Measurements from ENCODE around the gene RNF208.
A peak's percentile ranks its signal among the peaks of the same experiment; 100 is the strongest.

The RNF208 gene

DNA sequence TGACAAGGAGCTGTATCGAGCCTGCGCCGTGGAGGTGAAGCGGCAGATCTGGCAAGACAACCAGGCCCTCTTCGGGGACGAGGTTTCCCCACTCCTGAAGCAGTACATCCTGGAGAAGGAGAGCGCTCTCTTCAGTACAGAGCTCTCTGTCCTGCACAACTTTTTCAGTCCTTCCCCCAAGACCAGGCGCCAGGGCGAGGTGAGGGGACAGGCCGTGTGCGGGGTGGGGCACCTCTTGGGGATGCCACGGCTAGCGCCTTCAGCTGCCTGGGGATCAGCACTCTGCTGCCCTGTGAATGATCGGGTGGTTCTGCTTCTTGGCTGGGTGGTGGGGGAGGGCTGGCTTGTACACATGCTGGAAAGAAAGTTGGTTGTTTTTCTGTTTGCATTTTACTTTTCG is 34.8 kb upstream of the RNF208 start:
- Histone ChIP-seq H3K9ac (ENCODE audit: insufficient read length, low read depth) (peak overlapping the region; percentile 53), H3K4me1 (ENCODE audit: insufficient read depth, insufficient read length) (peaks cover 23% of the 10 kb centered on the region), H3K27me3 (ENCODE audit: insufficient read depth, insufficient read length) (no peaks in the 10 kb centered on the region), H3K36me3 (ENCODE audit: insufficient read depth, insufficient read length, low read length) (peaks cover 34% of the 10 kb centered on the region), H3K4me3 (ENCODE audit: insufficient read length, low read depth) (peak overlapping the region; percentile 98), H3K9me3 (ENCODE audit: insufficient read depth, low read length) (no peaks in the 10 kb centered on the region)
- TF ChIP-seq ZNF274 (IDR thresholded peaks at IDR 0.05; ENCODE audit: low read depth, low read length) (no peak), YY1 (IDR thresholded peaks at IDR 0.05; ENCODE audit: insufficient read depth, insufficient read length) (no peak)
- DNase-seq (ENCODE audit: low read depth, low spot score), result no peak

DNA sequence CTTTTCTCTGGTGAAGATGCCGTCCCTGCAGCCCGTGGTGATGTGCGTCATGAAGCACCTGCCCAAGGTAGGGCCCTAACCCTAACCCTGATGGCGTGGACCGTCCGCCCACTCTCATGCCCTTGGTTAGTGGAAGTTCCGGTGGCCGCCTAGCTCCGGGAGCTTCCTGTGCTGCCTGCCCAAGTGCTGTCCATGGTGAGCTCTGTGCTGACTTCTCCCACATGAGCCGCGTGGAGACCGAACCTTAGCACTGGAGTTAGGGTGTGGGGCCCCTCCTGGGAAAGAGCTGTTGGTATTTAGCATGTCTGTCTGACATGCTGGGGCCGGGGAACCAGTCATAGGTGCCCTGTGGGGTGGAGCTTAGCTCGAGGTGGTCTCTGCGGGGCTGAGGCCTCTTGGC is 34.3 kb upstream of the RNF208 start:
- Histone ChIP-seq H3K4me1 (ENCODE audit: insufficient read depth, insufficient read length) (peaks cover 25% of the 10 kb centered on the region), H3K9me3 (ENCODE audit: insufficient read depth, low read length) (no peaks in the 10 kb centered on the region), H3K4me3 (ENCODE audit: insufficient read length, low read depth) (peak overlapping the region; percentile 98), H3K36me3 (ENCODE audit: insufficient read depth, insufficient read length, low read length) (peaks cover 34% of the 10 kb centered on the region), H3K27me3 (ENCODE audit: insufficient read depth, insufficient read length) (no peaks in the 10 kb centered on the region), H3K9ac (ENCODE audit: insufficient read length, low read depth) (peak overlapping the region; percentile 99)
- no peak for DNase-seq (ENCODE audit: low read depth, low spot score)
- TF ChIP-seq YY1 (IDR thresholded peaks at IDR 0.05; ENCODE audit: insufficient read depth, insufficient read length), result no peak
- TF ChIP-seq ZNF274 (IDR thresholded peaks at IDR 0.05; ENCODE audit: low read depth, low read length), result no peak
- TF ChIP-seq SUZ12 (IDR thresholded peaks at IDR 0.05; ENCODE audit: extremely low read depth, insufficient read depth, insufficient read length), result no peak

DNA sequence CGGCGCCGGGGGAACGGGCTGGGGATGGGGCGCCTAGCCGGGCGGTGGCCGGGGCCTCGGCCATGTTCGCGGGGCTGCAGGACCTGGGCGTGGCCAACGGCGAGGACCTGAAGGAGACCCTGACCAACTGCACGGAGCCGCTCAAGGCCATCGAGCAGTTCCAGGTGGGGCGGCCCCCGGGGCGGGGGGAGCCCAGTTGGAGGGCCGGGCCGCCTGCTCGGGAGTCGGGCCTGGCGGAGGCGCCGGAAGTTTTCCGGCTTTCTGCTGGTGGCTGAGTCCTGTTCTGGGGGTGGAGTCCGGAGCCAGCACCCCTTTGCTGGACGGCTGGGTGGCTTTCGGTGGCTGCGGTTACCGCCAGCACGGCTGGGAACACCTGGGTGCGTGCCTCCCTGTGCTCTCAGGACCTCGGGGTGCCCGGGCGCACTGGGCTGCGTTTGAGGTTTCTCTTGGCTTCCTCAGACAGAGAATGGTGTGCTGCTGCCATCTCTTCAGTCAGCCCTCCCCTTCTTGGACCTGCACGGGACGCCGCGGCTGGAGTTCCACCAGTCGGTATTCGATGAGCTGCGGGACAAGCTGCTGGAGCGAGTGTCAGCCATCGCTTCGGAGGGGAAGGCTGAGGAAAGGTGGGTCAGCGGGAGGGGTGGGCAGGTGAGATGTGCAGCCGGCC is 33.5 kb upstream of the RNF208 start:
- Histone ChIP-seq H3K9ac (ENCODE audit: insufficient read length, low read depth) (peak overlapping the region; percentile 99), H3K4me1 (ENCODE audit: insufficient read depth, insufficient read length) (peaks cover 28% of the 10 kb centered on the region), H3K27me3 (ENCODE audit: insufficient read depth, insufficient read length) (no peaks in the 10 kb centered on the region), H3K4me3 (ENCODE audit: insufficient read length, low read depth) (peak overlapping the region; percentile 98), H3K9me3 (ENCODE audit: insufficient read depth, low read length) (no peaks in the 10 kb centered on the region), H3K36me3 (ENCODE audit: insufficient read depth, insufficient read length, low read length) (peaks cover 34% of the 10 kb centered on the region)
- DNase-seq (ENCODE audit: low read depth, low spot score), result no peak
- TF ChIP-seq ZNF274 (IDR thresholded peaks at IDR 0.05; ENCODE audit: low read depth, low read length) (no peak), YY1 (IDR thresholded peaks at IDR 0.05; ENCODE audit: insufficient read depth, insufficient read length) (no peak), SUZ12 (IDR thresholded peaks at IDR 0.05; ENCODE audit: extremely low read depth, insufficient read depth, insufficient read length) (no peak)

DNA sequence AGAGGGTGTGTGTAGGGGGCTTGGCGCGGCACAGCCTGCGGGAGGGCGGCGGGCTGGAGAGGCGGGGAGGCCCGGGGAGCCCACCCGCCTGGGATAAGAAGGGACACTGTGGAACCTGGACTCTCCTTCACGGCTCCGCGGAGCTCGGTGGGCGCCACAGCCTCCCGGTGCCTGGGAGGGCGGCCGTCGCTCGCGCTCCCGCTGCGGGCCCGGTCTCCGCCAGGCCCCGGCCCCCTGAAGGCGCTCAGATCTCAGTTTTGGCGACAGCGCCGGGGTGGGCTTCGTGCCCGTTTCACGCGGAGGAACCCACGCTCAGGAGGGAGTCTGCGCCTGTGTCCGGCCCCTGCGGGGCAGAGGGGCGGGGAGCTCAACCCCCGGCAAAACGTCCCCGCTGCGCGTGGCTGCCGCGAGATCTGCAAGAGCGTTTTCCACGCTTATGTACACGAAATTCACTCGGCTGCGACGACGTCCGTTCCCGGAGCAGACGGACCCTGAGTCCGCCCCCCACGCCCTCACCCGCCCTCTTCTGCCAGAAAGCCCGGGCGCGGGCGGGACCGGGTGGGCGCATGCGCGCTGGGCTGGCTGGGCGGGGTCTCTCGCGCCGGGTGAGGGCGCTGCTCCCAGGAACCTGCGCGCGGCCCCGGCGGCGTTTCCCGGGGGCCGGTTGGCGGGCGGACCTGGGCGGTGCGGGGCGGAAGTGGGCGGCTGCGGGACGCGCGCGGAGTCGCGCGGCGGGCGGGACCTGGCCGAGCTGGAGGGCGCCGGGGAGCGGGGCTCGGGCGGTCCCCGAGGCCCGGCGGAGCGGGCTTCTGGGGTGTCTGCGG is 32.8 kb upstream of the RNF208 start, which contains the start of gene NELFB:
NELFB (plus strand) TSS at position 704 of the 824 bp plus-strand sequence.
- peak within 1 kb of the TSS; percentile 99 for H3K9ac ChIP-seq (ENCODE audit: insufficient read length, low read depth)
- peaks cover 34% of the 10 kb centered on the region for H3K36me3 ChIP-seq (ENCODE audit: insufficient read depth, insufficient read length, low read length)
- peaks cover 31% of the 10 kb centered on the region for H3K4me1 ChIP-seq (ENCODE audit: insufficient read depth, insufficient read length)

DNA sequence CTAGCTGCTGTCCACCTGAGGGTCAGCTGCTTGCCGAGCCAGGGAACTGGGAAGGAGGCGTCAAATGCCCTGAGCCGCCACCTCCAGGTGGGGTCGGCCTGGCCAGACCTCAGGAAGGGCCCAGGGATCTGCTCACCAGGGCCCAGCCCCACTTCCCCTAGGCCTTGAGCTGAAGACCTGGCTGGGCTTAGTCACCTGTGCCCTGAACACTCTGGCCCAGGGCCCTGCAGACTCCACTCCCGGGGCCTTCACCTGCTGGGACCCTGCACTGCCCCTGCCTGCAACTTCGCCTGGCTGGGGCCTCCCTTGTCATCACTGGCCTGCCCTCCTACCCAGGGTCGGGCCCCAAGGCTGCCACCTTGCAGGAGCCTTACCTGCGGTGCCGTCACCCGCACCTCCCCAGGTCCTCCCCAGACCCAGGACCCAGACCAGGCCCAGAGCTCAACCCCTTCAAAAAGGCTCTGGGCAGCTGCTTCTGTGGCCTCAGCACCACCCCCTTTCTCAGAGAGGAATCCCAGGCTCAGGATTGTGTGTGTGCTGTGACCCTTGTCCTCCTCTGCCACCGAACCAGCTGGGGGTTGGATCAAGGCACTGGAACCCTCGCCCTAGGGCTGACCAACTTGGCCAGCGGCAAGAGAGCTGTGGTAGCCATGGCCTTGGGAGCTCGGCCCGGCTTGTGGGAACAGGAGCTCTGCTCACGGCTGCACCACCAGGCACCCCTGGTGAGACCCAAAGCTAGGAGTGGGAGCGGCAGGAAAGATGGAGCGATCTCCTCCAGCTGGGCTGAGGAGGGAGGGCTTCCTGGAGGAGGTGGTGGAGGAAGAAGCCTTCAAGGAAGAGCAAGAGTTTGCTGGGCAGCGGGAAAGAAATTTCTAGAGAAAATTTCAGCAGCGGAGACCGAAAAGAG is 31.9 kb upstream of the RNF208 start:
- Histone ChIP-seq H3K36me3 (ENCODE audit: insufficient read depth, insufficient read length, low read length) (peaks cover 29% of the 10 kb centered on the region), H3K27me3 (ENCODE audit: insufficient read depth, insufficient read length) (no peaks in the 10 kb centered on the region), H3K4me1 (ENCODE audit: insufficient read depth, insufficient read length) (peaks cover 31% of the 10 kb centered on the region), H3K9ac (ENCODE audit: insufficient read length, low read depth) (peak overlapping the region; percentile 99), H3K9me3 (ENCODE audit: insufficient read depth, low read length) (no peaks in the 10 kb centered on the region), H3K4me3 (ENCODE audit: insufficient read length, low read depth) (peak overlapping the region; percentile 98)
- DNase-seq (ENCODE audit: low read depth, low spot score), result no peak
- TF ChIP-seq ZNF274 (IDR thresholded peaks at IDR 0.05; ENCODE audit: low read depth, low read length) (no peak), SUZ12 (IDR thresholded peaks at IDR 0.05; ENCODE audit: extremely low read depth, insufficient read depth, insufficient read length) (no peak), YY1 (IDR thresholded peaks at IDR 0.05; ENCODE audit: insufficient read depth, insufficient read length) (no peak)

More for the DNA sequence above, 32.8 kb upstream of the RNF208 start, which contains the start of gene NELFB:
- no peak for TF ChIP-seq YY1 (IDR thresholded peaks at IDR 0.05; ENCODE audit: insufficient read depth, insufficient read length)
- no peak for TF ChIP-seq ZNF274 (IDR thresholded peaks at IDR 0.05; ENCODE audit: low read depth, low read length)
- peak within 1 kb of the TSS; percentile 98 for H3K4me3 ChIP-seq (ENCODE audit: insufficient read length, low read depth)
- no peaks in the 10 kb centered on the region for H3K9me3 ChIP-seq (ENCODE audit: insufficient read depth, low read length)
- no peaks in the 10 kb centered on the region for H3K27me3 ChIP-seq (ENCODE audit: insufficient read depth, insufficient read length)
- DNase-seq (ENCODE audit: low read depth, low spot score), result peak; percentile 67

DNA sequence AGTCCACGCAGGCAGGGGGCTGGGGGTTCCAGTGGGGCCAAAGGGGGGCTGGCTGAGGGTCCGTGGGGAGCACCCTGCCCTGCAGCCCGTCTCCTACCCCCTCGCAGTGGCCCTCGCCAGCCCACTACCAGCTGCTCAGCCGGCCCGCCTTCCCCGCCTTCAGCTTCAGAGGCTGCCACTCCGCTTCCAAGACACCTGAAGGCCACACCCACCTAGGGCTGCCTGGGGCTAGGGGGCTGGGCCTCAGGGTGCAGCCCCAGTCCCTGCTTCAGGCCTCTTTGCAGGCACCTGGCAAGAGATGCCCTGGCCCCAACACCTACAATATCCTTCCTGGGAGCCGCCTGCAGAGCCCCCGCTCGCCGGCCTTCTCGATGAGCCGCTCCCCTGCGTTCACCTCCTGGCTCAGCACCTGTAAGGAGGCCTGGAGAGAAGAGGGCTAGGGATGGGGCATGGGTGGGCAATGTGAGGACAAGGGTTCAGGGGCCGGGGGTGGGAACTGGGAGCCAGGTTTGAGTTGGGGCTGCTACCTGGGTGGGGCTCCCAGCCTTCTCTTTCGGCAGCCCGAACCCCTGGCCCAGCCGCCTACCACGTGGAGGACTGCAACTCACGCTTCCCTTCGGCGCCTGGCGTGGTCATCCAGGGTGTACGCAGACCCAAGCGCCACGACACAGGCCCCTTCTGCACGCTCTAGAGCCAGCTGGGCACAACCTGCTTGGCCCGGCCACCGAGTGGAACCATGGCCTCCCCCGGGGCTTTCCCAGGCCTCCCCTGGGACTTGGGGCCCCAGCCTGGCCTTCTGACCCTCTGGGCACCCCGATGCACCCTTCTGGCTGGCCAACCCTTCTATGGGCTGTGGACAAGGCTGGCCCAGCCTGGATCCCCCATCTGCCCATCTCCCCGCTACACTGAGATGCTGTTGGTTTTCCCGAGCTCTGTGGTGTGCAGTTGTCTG is 30.8 kb upstream of the RNF208 start:
- DNase-seq (ENCODE audit: low read depth, low spot score), result no peak
- no peak for TF ChIP-seq YY1 (IDR thresholded peaks at IDR 0.05; ENCODE audit: insufficient read depth, insufficient read length)
- TF ChIP-seq ZNF274 (IDR thresholded peaks at IDR 0.05; ENCODE audit: low read depth, low read length), result no peak
- TF ChIP-seq SUZ12 (IDR thresholded peaks at IDR 0.05; ENCODE audit: extremely low read depth, insufficient read depth, insufficient read length), result no peak
- H3K9me3 ChIP-seq (ENCODE audit: insufficient read depth, low read length), result no peaks in the 10 kb centered on the region
- peaks cover 18% of the 10 kb centered on the region for H3K36me3 ChIP-seq (ENCODE audit: insufficient read depth, insufficient read length, low read length)
- H3K4me3 ChIP-seq (ENCODE audit: insufficient read length, low read depth), result no peak overlapping the region
- H3K9ac ChIP-seq (ENCODE audit: insufficient read length, low read depth), result peak overlapping the region; percentile 57
- H3K4me1 ChIP-seq (ENCODE audit: insufficient read depth, insufficient read length), result peaks cover 32% of the 10 kb centered on the region
- no peaks in the 10 kb centered on the region for H3K27me3 ChIP-seq (ENCODE audit: insufficient read depth, insufficient read length)

All from NT2/D1 (cell line).